DOHH2 (cell line): Measurements from ENCODE around the gene MRC2.
A peak's percentile ranks its signal among the peaks of the same experiment; 100 is the strongest.

Experiments used
- H3F3A ChIP-seq: fragments of 200-600 bp; sonication (generic), shearing (Covaris generic); 2 replicates; pipeline ENCODE4 v1.6.0; 2016; ENCODE audit warnings: antibody characterized with exemption, mild to moderate bottlenecking; ENCODE audit not compliant: control insufficient read depth, insufficient read depth
- H3K27ac ChIP-seq: fragments of 200-600 bp; sonication (generic); 2 replicates; pipeline ENCODE4 v1.5.1; 2014; ENCODE audit warnings: low read depth, mild to moderate bottlenecking, low read length, moderate library complexity
- H3K27me3 ChIP-seq: fragments of 200-600 bp; sonication (generic); 2 replicates; pipeline ENCODE4 v1.6.1; 2014; ENCODE audit warnings: mild to moderate bottlenecking, low read length, mixed read lengths; ENCODE audit not compliant: control insufficient read depth
- H3K36me3 ChIP-seq: fragments of 200-600 bp; sonication (generic); 2 replicates; pipeline ENCODE4 v1.6.1; 2014; ENCODE audit warnings: mild to moderate bottlenecking, low read length, moderate library complexity, mixed read lengths; ENCODE audit not compliant: control insufficient read depth
- H3K4me1 ChIP-seq: fragments of 200-600 bp; sonication (generic); 2 replicates; pipeline ENCODE4 v1.6.1; 2014; ENCODE audit warnings: mild to moderate bottlenecking, low read length, mixed read lengths; ENCODE audit not compliant: control insufficient read depth
- H3K4me2 ChIP-seq: fragments of 200-600 bp; sonication (generic); 2 replicates; pipeline ENCODE4 v1.6.0; 2014; ENCODE audit warnings: mild to moderate bottlenecking, low read length, moderate library complexity
- H3K4me3 ChIP-seq: fragments of 200-600 bp; sonication (generic); 2 replicates; pipeline ENCODE4 v1.5.1; 2014; ENCODE audit warnings: mild to moderate bottlenecking, low read length, mixed read lengths
- H3K79me2 ChIP-seq: fragments of 200-600 bp; sonication (generic); 2 replicates; pipeline ENCODE4 v1.6.1; 2014; ENCODE audit warnings: mild to moderate bottlenecking, low read length, mixed read lengths; ENCODE audit not compliant: control insufficient read depth
- H3K9me2 ChIP-seq: fragments of 200-600 bp; sonication (generic); replicated peaks from 2 replicates; pipeline ENCODE4 v1.6.1; 2014; ENCODE audit warnings: mild to moderate bottlenecking, low read length, mixed read lengths; ENCODE audit not compliant: control insufficient read depth
- H3K9me3 ChIP-seq: fragments of 200-600 bp; sonication (generic); 2 replicates; pipeline ENCODE4 v1.6.1; 2014; ENCODE audit warnings: antibody characterized with exemption, low read length, mixed read lengths; ENCODE audit not compliant: control insufficient read depth, insufficient read depth
- H4K20me1 ChIP-seq: fragments of 200-600 bp; sonication (generic); 2 replicates; pipeline ENCODE4 v1.6.0; 2014; ENCODE audit warnings: low read depth, mild to moderate bottlenecking, antibody characterized with exemption, low read length, moderate library complexity; ENCODE audit not compliant: control insufficient read depth, insufficient read depth
- CTCF ChIP-seq: fragments of 200-600 bp; sonication (generic); IDR thresholded peaks from one replicate; pipeline ENCODE4 v1.5.1; 2014; ENCODE audit warnings: antibody characterized with exemption, mild to moderate bottlenecking, low read depth, low read length; ENCODE audit not compliant: poor library complexity, severe bottlenecking
- EZH2phosphoT487 ChIP-seq: fragments of 200-600 bp; sonication (generic); IDR thresholded peaks from 2 replicates; pipeline ENCODE4 v1.6.1; 2017; ENCODE audit warnings: borderline replicate concordance, mild to moderate bottlenecking, antibody characterized with exemption, low read length, moderate library complexity, mixed read lengths

Gene MRC2

GRCh38 chr17:62720126-62720850 lies 92.8 kb downstream of the MRC2 start:
- H3K4me2 ChIP-seq = no peak overlapping the region
- H3F3A ChIP-seq = no peaks in the 10 kb centered on the region
- no peak overlapping the region for H3K4me3 ChIP-seq
- H3K79me2 ChIP-seq = no peaks in the 10 kb centered on the region
- no peak overlapping the region for H3K27ac ChIP-seq
- no peaks in the 10 kb centered on the region for H3K36me3 ChIP-seq
- no peaks in the 10 kb centered on the region for H3K9me3 ChIP-seq
- H3K4me1 ChIP-seq = 0 out of 2 replicates have a peak, but pooled peaks cover 7% of the 10 kb centered on the region
- H3K9me2 ChIP-seq = no peaks in the 10 kb centered on the region
- peaks cover 20% of the 10 kb centered on the region for H3K27me3 ChIP-seq
- no peak for TF ChIP-seq EZH2phosphoT487
- TF ChIP-seq CTCF = peak; percentile 10
- H4K20me1 ChIP-seq = no peaks in the 10 kb centered on the region

- Histone ChIP-seq H3F3A (no peaks in the 10 kb centered on the region), H3K27ac (no peak overlapping the region), H3K9me2 (no peaks in the 10 kb centered on the region), H4K20me1 (no peaks in the 10 kb centered on the region), H3K4me2 (no peak overlapping the region), H3K4me3 (no peak overlapping the region), H3K79me2 (no peaks in the 10 kb centered on the region), H3K4me1 (0 out of 2 replicates have a peak, but pooled peaks cover 7% of the 10 kb centered on the region), H3K36me3 (no peaks in the 10 kb centered on the region), H3K9me3 (no peaks in the 10 kb centered on the region), H3K27me3 (peaks cover 23% of the 10 kb centered on the region)
- TF ChIP-seq CTCF (no peak), EZH2phosphoT487 (no peak)
Observed at GRCh38 chr17:62722625-62723024, 95.2 kb downstream of the MRC2 start.

GRCh38 chr17:62723842-62724241 lies 96.4 kb downstream of the MRC2 start:
- Histone ChIP-seq H4K20me1 (no peaks in the 10 kb centered on the region), H3K4me3 (no peak overlapping the region), H3K79me2 (no peaks in the 10 kb centered on the region), H3K36me3 (no peaks in the 10 kb centered on the region), H3K27me3 (peaks cover 30% of the 10 kb centered on the region), H3K27ac (no peak overlapping the region), H3K9me3 (no peaks in the 10 kb centered on the region), H3K4me2 (no peak overlapping the region), H3K4me1 (0 out of 2 replicates have a peak, but pooled peaks cover 7% of the 10 kb centered on the region), H3F3A (no peaks in the 10 kb centered on the region), H3K9me2 (no peaks in the 10 kb centered on the region)
- TF ChIP-seq CTCF (no peak), EZH2phosphoT487 (no peak)
